ENCODE measurements around the gene NAV2. TPM values are rescaled to one million over a fixed set of nuclear protein-coding genes. Genes with fewer than 3 reads are reported as not detected.

Gene NAV2
- total RNA-seq, 1 donor from 2014 or later: 10.3 TPM

DNA sequence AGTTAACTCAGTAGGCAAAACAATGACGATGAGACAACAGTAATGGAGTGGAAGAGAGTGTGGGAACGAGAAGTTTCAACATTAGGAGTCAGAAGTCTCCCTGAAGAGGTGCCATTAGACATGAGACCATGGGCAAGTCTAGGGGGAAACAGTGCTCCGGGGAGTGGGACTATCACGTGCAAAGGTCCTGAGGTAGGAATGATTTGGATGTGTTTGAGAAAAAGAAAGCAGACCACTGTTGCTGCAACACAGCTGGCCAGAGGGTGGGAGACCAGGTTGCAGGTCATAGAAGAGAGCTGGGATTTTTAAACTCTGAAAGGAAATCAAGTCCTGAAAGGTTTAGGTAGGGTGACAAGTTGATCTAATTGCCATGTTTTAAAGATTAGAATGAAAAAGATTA is 63.0 kb downstream of the NAV2 start:
- Mint-ChIP-seq H3K27me3 (peaks cover 38% of the 10 kb centered on the region), H3K9me3 (peaks cover 4% of the 10 kb centered on the region), H3K36me3 (ENCODE audit: low read depth) (no peaks in the 10 kb centered on the region), H3K27ac (peak overlapping the region; percentile 2), H3K4me1 (peaks cover 20% of the 10 kb centered on the region), H3K4me3 (no peak overlapping the region)
- POLR2A ChIA-PET: interaction anchor here (0.6 kb wide), 1 partner anchor 601 kb away, joined by 3 read pairs; no protein-coding TSS in a partner anchor
- ATAC-seq (ENCODE audit: low read depth) (no peak), DNase-seq (no peak)
- TF ChIP-seq, protein P1, sequence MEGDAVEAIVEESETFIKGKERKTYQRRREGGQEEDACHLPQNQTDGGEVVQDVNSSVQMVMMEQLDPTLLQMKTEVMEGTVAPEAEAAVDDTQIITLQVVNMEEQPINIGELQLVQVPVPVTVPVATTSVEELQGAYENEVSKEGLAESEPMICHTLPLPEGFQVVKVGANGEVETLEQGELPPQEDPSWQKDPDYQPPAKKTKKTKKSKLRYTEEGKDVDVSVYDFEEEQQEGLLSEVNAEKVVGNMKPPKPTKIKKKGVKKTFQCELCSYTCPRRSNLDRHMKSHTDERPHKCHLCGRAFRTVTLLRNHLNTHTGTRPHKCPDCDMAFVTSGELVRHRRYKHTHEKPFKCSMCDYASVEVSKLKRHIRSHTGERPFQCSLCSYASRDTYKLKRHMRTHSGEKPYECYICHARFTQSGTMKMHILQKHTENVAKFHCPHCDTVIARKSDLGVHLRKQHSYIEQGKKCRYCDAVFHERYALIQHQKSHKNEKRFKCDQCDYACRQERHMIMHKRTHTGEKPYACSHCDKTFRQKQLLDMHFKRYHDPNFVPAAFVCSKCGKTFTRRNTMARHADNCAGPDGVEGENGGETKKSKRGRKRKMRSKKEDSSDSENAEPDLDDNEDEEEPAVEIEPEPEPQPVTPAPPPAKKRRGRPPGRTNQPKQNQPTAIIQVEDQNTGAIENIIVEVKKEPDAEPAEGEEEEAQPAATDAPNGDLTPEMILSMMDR (IDR thresholded peaks at IDR 0.05): no peak
- CTCF ChIA-PET: no interaction called here
- intact Hi-C loops (cut with micrococcal nuclease): loop anchor here (2.0 to 5.0 kb wide), 2 partner anchors 63 to 658 kb away; partner anchors contain the start of genes NAV2 and ZDHHC13

GRCh38 chr11:19777039-19777376 is 64.4 kb downstream of the NAV2 start:
- POLR2A ChIA-PET: interaction anchor here (0.7 to 1.5 kb wide), 4 partner anchors 65 to 1466 kb away, joined by 3 to 5 read pairs (median 3); partner anchors contain the start of gene ZDHHC13
- peak; percentile 12 for ATAC-seq (ENCODE audit: low read depth)
- H3K4me3 Mint-ChIP-seq: peak overlapping the region; percentile 87

DNA sequence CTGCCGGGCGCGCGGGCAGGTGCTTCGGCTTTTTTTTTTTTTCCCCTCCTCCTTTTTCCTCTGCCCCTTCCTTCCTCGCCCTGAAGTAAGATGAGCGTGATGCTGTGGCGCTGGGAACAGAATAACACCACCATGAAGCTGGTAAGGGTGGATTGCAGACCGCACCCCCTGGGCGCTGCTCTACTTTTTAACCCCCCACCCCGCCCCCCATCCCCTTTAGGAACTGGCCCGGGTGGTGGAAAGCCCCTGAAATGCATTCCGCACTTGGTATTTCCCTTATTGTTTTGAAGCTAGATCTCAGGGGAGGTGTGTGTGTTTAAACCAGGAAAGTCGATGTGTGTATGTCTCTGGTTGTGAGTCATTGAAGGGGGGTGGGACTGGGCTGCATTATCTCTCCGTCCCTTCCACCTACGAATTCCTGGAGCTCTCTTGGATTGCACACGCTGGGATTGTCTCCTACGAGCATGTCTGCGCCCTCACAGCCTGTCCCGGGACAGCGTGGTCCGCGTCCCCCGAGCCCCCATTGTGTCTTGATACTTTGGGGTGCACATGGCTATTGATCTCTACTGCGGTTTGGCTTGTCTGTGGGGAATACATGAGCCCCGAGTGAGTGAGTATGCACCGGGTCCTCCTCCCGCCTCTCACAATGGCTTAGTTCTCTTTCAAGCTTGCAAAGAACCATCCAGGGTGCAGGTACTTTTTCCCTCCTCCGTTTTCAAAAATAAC is 64.9 kb downstream of the NAV2 start:
- Mint-ChIP-seq H3K36me3 (ENCODE audit: low read depth) (no peaks in the 10 kb centered on the region), H3K27ac (peak overlapping the region; percentile 82), H3K27me3 (peaks cover 38% of the 10 kb centered on the region), H3K9me3 (peaks cover 4% of the 10 kb centered on the region), H3K4me1 (peaks cover 20% of the 10 kb centered on the region), H3K4me3 (peak overlapping the region; percentile 87)
- TF ChIP-seq, protein P1 (IDR thresholded peaks at IDR 0.05): no peak
- ChIA-PET POLR2A (interaction anchor here (0.6 to 1.5 kb wide), 12 partner anchors 9 to 1764 kb away, joined by 3 to 7 read pairs (median 4); partner anchors contain the start of genes SERGEF and ZDHHC13), CTCF (no interaction called here)
- DNase-seq: peak; percentile 27
- intact Hi-C loops (cut with micrococcal nuclease): loop anchor here (2.0 to 5.0 kb wide), 2 partner anchors 65 to 660 kb away; partner anchors contain the start of genes NAV2 and ZDHHC13
- peak; percentile 90 for ATAC-seq (ENCODE audit: low read depth)

More at GRCh38 chr11:19777039-19777376, 64.4 kb downstream of the NAV2 start:
- peaks cover 20% of the 10 kb centered on the region for H3K4me1 Mint-ChIP-seq
- no peaks in the 10 kb centered on the region for H3K36me3 Mint-ChIP-seq (ENCODE audit: low read depth)
- TF ChIP-seq, protein P1 (IDR thresholded peaks at IDR 0.05): no peak
- H3K27ac Mint-ChIP-seq: no peak overlapping the region
- intact Hi-C loops (cut with micrococcal nuclease): loop anchor here (2.0 to 5.0 kb wide), 2 partner anchors 64 to 660 kb away; partner anchors contain the start of genes NAV2 and ZDHHC13
- H3K27me3 Mint-ChIP-seq: peaks cover 38% of the 10 kb centered on the region
- DNase-seq: no peak
- CTCF ChIA-PET: no interaction called here
- peaks cover 4% of the 10 kb centered on the region for H3K9me3 Mint-ChIP-seq

- no peaks in the 10 kb centered on the region for H3K36me3 Mint-ChIP-seq (ENCODE audit: low read depth)
- CTCF ChIA-PET: no interaction called here
Observed at GRCh38 chr11:19779740-19780139, 67.1 kb downstream of the NAV2 start.

DNA sequence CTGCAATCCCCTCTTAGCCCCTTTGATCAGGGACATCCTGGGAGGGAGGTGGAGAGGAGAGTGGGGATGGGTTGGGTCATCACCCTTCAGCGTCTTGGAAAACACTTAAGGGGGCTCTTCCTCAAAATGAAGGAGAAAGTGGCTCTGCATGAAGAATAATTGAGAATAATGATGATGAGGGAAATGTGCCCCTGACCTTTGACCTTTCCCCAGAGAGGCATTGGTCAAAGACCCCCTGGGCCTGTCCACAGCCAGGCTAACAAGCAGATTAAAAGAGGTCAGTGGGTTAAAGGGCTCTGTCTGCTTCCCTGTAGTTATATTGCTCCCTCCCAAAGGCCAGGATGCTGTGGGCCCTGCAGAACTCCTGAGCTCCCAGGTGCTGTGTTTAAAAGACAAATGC is 68.7 kb downstream of the NAV2 start:
- no peak overlapping the region for H3K27ac Mint-ChIP-seq
- intact Hi-C loops (cut with micrococcal nuclease): no loop called here
- no peaks in the 10 kb centered on the region for H3K9me3 Mint-ChIP-seq
- CTCF ChIA-PET: no interaction called here
- H3K4me1 Mint-ChIP-seq: peaks cover 17% of the 10 kb centered on the region
- POLR2A ChIA-PET: no interaction called here
- H3K36me3 Mint-ChIP-seq (ENCODE audit: low read depth): no peaks in the 10 kb centered on the region
- H3K4me3 Mint-ChIP-seq: no peak overlapping the region
- TF ChIP-seq, protein P1 (IDR thresholded peaks at IDR 0.05): no peak
- H3K27me3 Mint-ChIP-seq: peaks cover 29% of the 10 kb centered on the region
- DNase-seq (no peak), ATAC-seq (ENCODE audit: low read depth) (no peak)

More at GRCh38 chr11:19779740-19780139, 67.1 kb downstream of the NAV2 start:
- Mint-ChIP-seq H3K9me3 (peaks cover 4% of the 10 kb centered on the region), H3K27ac (no peak overlapping the region), H3K4me1 (peaks cover 20% of the 10 kb centered on the region), H3K27me3 (peaks cover 40% of the 10 kb centered on the region), H3K4me3 (no peak overlapping the region)
- TF ChIP-seq, protein P1 (IDR thresholded peaks at IDR 0.05): no peak
- DNase-seq (no peak), ATAC-seq (ENCODE audit: low read depth) (no peak)
- intact Hi-C loops (cut with micrococcal nuclease): loop anchor here (5.0 kb wide), 1 partner anchor 662 kb away; the partner anchor contains the start of gene ZDHHC13
- POLR2A ChIA-PET: no interaction called here

Measured in activated B cell treated with CpG ODN at 0.5 μM for 24 hours (primary cell).